ENCODE results near the gene JMJD7. TPM values are rescaled to one million over a fixed set of nuclear protein-coding genes. Genes with fewer than 3 reads are reported as not detected.
A peak's percentile ranks its signal among the peaks of the same experiment; 100 is the strongest.

JMJD7 gene
- total and polyA plus RNA-seq, 5 donors from 2014 or later = 17.0 to 42.2 (median 25.9) TPM

DNA sequence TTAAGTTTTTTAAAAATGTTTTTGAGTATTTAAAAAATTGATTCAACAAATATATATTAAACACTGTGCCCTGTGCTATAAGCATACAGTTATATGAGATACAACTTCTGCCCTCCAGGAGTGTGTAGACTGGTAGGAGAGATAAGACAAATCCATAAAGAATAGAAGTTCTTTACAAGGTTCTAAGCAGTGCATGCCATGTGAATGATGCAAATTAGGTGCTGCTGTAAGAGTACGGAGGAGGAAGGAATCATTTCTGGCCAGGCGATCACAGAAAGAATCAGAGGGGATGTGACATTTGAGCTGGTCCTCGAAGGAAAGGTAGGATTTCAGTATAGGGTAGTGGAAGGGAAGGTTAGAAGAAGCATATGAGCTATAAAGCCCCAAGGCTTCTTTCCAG lies 39.6 kb upstream of the JMJD7 start:
- Histone ChIP-seq H3K27ac (ENCODE audit: insufficient read depth, low read length, poor library complexity, severe bottlenecking) (no peak overlapping the region), H3K4me3 (ENCODE audit: low read depth, low read length) (no peak overlapping the region), H3K36me3 (ENCODE audit: control insufficient read depth, insufficient read depth, low read length) (no peaks in the 10 kb centered on the region), H3K9me3 (ENCODE audit: control insufficient read depth in 2 of 2, low read length in 2 of 2) (no peaks in the 10 kb centered on the region), H3K27me3 (ENCODE audit: control insufficient read depth, insufficient read depth, low read length) (no peaks in the 10 kb centered on the region), H3K4me1 (ENCODE audit: control insufficient read depth, insufficient read depth, low read length, poor library complexity, severe bottlenecking) (peaks cover 13% of the 10 kb centered on the region)
- peak overlapping the region in 1 of 3 donors; percentile 1 for H3K27ac Mint-ChIP-seq
- no peak overlapping the region for H3K4me3 Mint-ChIP-seq
- H3K36me3 Mint-ChIP-seq = peaks cover 3% of the 10 kb centered on the region
- ATAC-seq (ENCODE audit: low read depth in 2 of 2) (no peak), DNase-seq (no peak)
- no peaks in the 10 kb centered on the region for H3K27me3 Mint-ChIP-seq
- H3K9me3 Mint-ChIP-seq = no peaks in the 10 kb centered on the region
- H3K4me1 Mint-ChIP-seq = peaks cover 20 to 50% (median 35%) of the 10 kb centered on the region in 4 donors

GRCh38 chr15:41789236-41789635 lies 38.7 kb upstream of the JMJD7 start:
- no peaks in the 10 kb centered on the region for H3K9me3 ChIP-seq (ENCODE audit: control insufficient read depth in 2 of 2, low read length in 2 of 2)
- no peak overlapping the region for H3K27ac ChIP-seq (ENCODE audit: insufficient read depth, low read length, poor library complexity, severe bottlenecking)
- no peak for ATAC-seq (ENCODE audit: low read depth in 2 of 2)
- H3K4me1 ChIP-seq (ENCODE audit: control insufficient read depth, insufficient read depth, low read length, poor library complexity, severe bottlenecking) = peaks cover 13% of the 10 kb centered on the region
- no peak overlapping the region for H3K27ac Mint-ChIP-seq
- DNase-seq = no peak
- H3K27me3 Mint-ChIP-seq = no peaks in the 10 kb centered on the region
- no peaks in the 10 kb centered on the region for H3K9me3 Mint-ChIP-seq
- no peaks in the 10 kb centered on the region for H3K27me3 ChIP-seq (ENCODE audit: control insufficient read depth, insufficient read depth, low read length)
- no peak overlapping the region for H3K4me3 ChIP-seq (ENCODE audit: low read depth, low read length)
- no peak overlapping the region for H3K4me3 Mint-ChIP-seq
- H3K4me1 Mint-ChIP-seq = peaks cover 20 to 55% (median 36%) of the 10 kb centered on the region in 4 donors
- no peaks in the 10 kb centered on the region for H3K36me3 ChIP-seq (ENCODE audit: control insufficient read depth, insufficient read depth, low read length)
- peaks cover 3% of the 10 kb centered on the region for H3K36me3 Mint-ChIP-seq

DNA sequence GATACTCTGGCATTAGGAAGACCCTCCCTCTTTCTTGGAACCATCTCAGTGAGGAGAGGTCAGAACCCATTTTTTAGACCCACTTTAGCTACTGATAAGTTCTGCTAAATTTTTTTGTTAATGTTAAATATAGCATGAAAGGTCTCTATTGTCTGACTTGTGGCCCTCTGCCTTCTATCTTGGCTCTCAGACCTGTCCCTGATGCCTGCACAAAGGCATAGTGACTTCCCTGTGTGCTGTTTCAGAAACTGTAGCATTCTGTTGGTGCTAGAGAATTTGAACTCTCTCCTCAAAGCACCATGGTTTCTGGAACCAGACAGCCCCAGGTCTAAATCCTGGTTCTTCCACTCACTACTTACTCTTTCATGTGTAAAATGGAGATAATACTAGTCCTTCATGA lies 38.2 kb upstream of the JMJD7 start:
- peaks cover 3% of the 10 kb centered on the region for H3K36me3 Mint-ChIP-seq
- no peak overlapping the region for H3K4me3 ChIP-seq (ENCODE audit: low read depth, low read length)
- no peaks in the 10 kb centered on the region for H3K9me3 Mint-ChIP-seq
- H3K27ac ChIP-seq (ENCODE audit: insufficient read depth, low read length, poor library complexity, severe bottlenecking) = no peak overlapping the region
- H3K9me3 ChIP-seq (ENCODE audit: control insufficient read depth in 2 of 2, low read length in 2 of 2) = no peaks in the 10 kb centered on the region
- no peaks in the 10 kb centered on the region for H3K27me3 ChIP-seq (ENCODE audit: control insufficient read depth, insufficient read depth, low read length)
- peak overlapping the region in 1 of 4 donors; percentile 29 for H3K4me3 Mint-ChIP-seq
- H3K27ac Mint-ChIP-seq = peak overlapping the region in 1 of 3 donors; percentile 47
- H3K36me3 ChIP-seq (ENCODE audit: control insufficient read depth, insufficient read depth, low read length) = no peaks in the 10 kb centered on the region
- DNase-seq (no peak), ATAC-seq (ENCODE audit: low read depth in 2 of 2) (no peak)
- H3K4me1 Mint-ChIP-seq = peaks cover 20 to 57% (median 37%) of the 10 kb centered on the region in 4 donors
- H3K27me3 Mint-ChIP-seq = no peaks in the 10 kb centered on the region
- H3K4me1 ChIP-seq (ENCODE audit: control insufficient read depth, insufficient read depth, low read length, poor library complexity, severe bottlenecking) = peaks cover 13% of the 10 kb centered on the region

- DNase-seq (no peak), ATAC-seq (ENCODE audit: low read depth in 2 of 2) (no peak)
- Histone ChIP-seq H3K4me1 (ENCODE audit: control insufficient read depth, insufficient read depth, low read length, poor library complexity, severe bottlenecking) (peaks cover 13% of the 10 kb centered on the region), H3K9me3 (ENCODE audit: control insufficient read depth in 2 of 2, low read length in 2 of 2) (no peaks in the 10 kb centered on the region), H3K27me3 (ENCODE audit: control insufficient read depth, insufficient read depth, low read length) (no peaks in the 10 kb centered on the region), H3K27ac (ENCODE audit: insufficient read depth, low read length, poor library complexity, severe bottlenecking) (no peak overlapping the region), H3K36me3 (ENCODE audit: control insufficient read depth, insufficient read depth, low read length) (no peaks in the 10 kb centered on the region), H3K4me3 (ENCODE audit: low read depth, low read length) (no peak overlapping the region)
- Mint-ChIP-seq H3K4me1 (peaks cover 18 to 59% (median 37%) of the 10 kb centered on the region in 4 donors), H3K4me3 (peak overlapping the region in 1 of 4 donors; percentile 29), H3K36me3 (peaks cover 3% of the 10 kb centered on the region), H3K27me3 (no peaks in the 10 kb centered on the region), H3K9me3 (no peaks in the 10 kb centered on the region), H3K27ac (peak overlapping the region in 2 of 3 donors; percentile 36 to 47)
Observed at GRCh38 chr15:41790169-41790568, 37.7 kb upstream of the JMJD7 start.

DNA sequence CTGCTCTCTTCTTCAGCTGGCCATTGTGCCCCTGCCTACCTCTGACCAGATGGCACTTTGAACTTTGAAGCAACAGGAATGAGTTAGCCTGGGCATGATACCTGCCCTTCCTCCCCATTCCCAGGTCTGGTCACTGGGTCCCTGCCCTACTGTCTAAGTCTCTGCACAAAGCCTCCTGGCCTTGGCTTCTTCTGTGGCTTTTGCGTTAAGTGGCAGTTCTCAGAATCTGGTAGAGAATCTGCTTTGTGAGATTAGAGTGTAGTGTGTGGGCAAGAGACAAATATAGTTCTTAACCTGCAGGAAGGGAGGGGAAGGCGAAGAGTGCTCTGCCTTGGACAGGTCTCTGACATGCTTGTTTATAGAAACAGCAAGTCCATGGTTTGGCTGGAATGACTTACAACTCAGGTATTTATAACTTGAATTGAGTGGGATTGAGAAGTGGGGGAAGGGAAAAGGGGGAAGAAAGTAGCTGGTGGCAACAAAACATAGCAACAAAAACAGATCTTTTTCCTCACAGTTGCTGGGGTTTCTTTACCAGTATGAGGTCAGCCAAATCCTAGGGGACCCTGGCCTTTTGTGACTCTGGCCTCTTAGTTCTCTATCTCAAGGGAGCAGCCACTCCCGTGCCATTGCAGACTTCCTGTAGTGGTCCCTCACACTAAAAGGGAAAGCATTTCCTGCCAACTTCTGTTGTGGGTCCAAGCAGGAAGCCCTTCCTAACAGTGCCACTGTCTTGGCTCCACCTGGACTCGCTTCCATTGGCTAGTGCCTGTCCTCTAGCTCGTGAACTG lies 36.9 kb upstream of the JMJD7 start:
- Mint-ChIP-seq H3K9me3 (no peaks in the 10 kb centered on the region), H3K36me3 (peaks cover 3% of the 10 kb centered on the region), H3K4me3 (peak overlapping the region in 1 of 4 donors; percentile 35), H3K4me1 (peaks cover 16 to 59% (median 41%) of the 10 kb centered on the region in 4 donors), H3K27me3 (no peaks in the 10 kb centered on the region), H3K27ac (peak overlapping the region in 2 of 3 donors; percentile 36 to 51)
- Histone ChIP-seq H3K27me3 (ENCODE audit: control insufficient read depth, insufficient read depth, low read length) (no peaks in the 10 kb centered on the region), H3K4me3 (ENCODE audit: low read depth, low read length) (no peak overlapping the region), H3K9me3 (ENCODE audit: control insufficient read depth in 2 of 2, low read length in 2 of 2) (no peaks in the 10 kb centered on the region), H3K36me3 (ENCODE audit: control insufficient read depth, insufficient read depth, low read length) (no peaks in the 10 kb centered on the region), H3K4me1 (ENCODE audit: control insufficient read depth, insufficient read depth, low read length, poor library complexity, severe bottlenecking) (peaks cover 13% of the 10 kb centered on the region), H3K27ac (ENCODE audit: insufficient read depth, low read length, poor library complexity, severe bottlenecking) (no peak overlapping the region)
- ATAC-seq (ENCODE audit: low read depth in 2 of 2) (no peak), DNase-seq (peak in 1 of 3 donors; percentile 61)

GRCh38 chr15:41791547-41791937 lies 36.4 kb upstream of the JMJD7 start:
- Mint-ChIP-seq H3K36me3 (peaks cover 3% of the 10 kb centered on the region), H3K27ac (peak overlapping the region in 2 of 3 donors; percentile 36 to 51), H3K27me3 (no peaks in the 10 kb centered on the region), H3K4me1 (peaks cover 21 to 65% (median 46%) of the 10 kb centered on the region in 4 donors), H3K4me3 (no peak overlapping the region), H3K9me3 (no peaks in the 10 kb centered on the region)
- H3K36me3 ChIP-seq (ENCODE audit: control insufficient read depth, insufficient read depth, low read length) = no peaks in the 10 kb centered on the region
- peaks cover 13% of the 10 kb centered on the region for H3K4me1 ChIP-seq (ENCODE audit: control insufficient read depth, insufficient read depth, low read length, poor library complexity, severe bottlenecking)
- H3K4me3 ChIP-seq (ENCODE audit: low read depth, low read length) = no peak overlapping the region
- DNase-seq = no peak
- H3K27me3 ChIP-seq (ENCODE audit: control insufficient read depth, insufficient read depth, low read length) = no peaks in the 10 kb centered on the region
- no peaks in the 10 kb centered on the region for H3K9me3 ChIP-seq (ENCODE audit: control insufficient read depth in 2 of 2, low read length in 2 of 2)
- no peak overlapping the region for H3K27ac ChIP-seq (ENCODE audit: insufficient read depth, low read length, poor library complexity, severe bottlenecking)
- ATAC-seq (ENCODE audit: low read depth in 2 of 2) = no peak

DNA sequence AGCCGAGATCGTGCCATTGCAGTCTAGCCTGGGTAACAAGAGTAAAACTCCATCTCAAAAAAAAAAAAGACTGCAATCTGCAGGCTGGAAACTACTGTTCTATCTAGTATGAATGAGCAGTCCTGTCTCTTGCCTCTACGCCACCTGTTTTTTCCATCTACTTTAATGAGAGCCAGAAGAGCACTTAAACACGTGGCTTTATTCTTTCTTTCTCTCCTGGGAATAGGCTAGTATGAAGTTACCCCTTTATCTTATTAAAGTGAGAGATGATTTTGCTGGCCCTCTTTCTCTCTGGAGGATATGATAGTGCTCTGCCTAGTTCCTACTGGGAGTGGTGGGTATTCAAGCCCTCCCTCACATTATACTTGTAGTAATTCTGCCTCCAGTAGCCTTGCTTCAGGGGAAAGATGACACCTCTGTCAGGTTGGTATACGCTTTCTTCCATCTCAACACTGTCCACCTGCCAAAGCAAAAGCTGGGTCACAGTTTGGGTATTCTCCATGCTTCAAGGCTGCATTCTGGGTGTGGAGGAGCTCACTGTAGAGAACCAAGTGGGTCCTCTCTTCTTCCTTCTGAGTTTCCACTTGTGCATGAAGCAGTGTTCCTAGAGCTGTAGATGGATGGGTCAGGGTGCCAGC lies 35.8 kb upstream of the JMJD7 start:
- H3K36me3 ChIP-seq (ENCODE audit: control insufficient read depth, insufficient read depth, low read length) = no peaks in the 10 kb centered on the region
- no peak overlapping the region for H3K27ac ChIP-seq (ENCODE audit: insufficient read depth, low read length, poor library complexity, severe bottlenecking)
- no peaks in the 10 kb centered on the region for H3K27me3 ChIP-seq (ENCODE audit: control insufficient read depth, insufficient read depth, low read length)
- peaks cover 3% of the 10 kb centered on the region for H3K36me3 Mint-ChIP-seq
- no peak overlapping the region for H3K4me3 Mint-ChIP-seq
- ATAC-seq (ENCODE audit: low read depth in 2 of 2) (no peak), DNase-seq (no peak)
- peaks cover 21 to 67% (median 48%) of the 10 kb centered on the region in 4 donors for H3K4me1 Mint-ChIP-seq
- H3K27ac Mint-ChIP-seq = peak overlapping the region in 2 of 3 donors; percentile 48 to 49
- H3K4me3 ChIP-seq (ENCODE audit: low read depth, low read length) = no peak overlapping the region
- H3K27me3 Mint-ChIP-seq = no peaks in the 10 kb centered on the region
- peaks cover 13% of the 10 kb centered on the region for H3K4me1 ChIP-seq (ENCODE audit: control insufficient read depth, insufficient read depth, low read length, poor library complexity, severe bottlenecking)
- no peaks in the 10 kb centered on the region for H3K9me3 ChIP-seq (ENCODE audit: control insufficient read depth in 2 of 2, low read length in 2 of 2)
- H3K9me3 Mint-ChIP-seq = no peaks in the 10 kb centered on the region
